ENCODE results near the gene MZB1.

- TF ChIP-seq RFX5 (IDR thresholded peaks at IDR 0.05; ENCODE audit: low read length) (no peak), MXI1 (IDR thresholded peaks at IDR 0.05; ENCODE audit: low read depth, low read length) (no peak), EP300 (IDR thresholded peaks at IDR 0.05; ENCODE audit: borderline replicate concordance in 1 of 2, low read depth in 1 of 2, low read length in 1 of 2) (no peak), PBX3 (IDR thresholded peaks at IDR 0.05) (no peak), CTCF (IDR thresholded peaks at IDR 0.05) (no peak), MEF2A (IDR thresholded peaks at IDR 0.05; ENCODE audit: borderline replicate concordance, low read depth) (no peak)
- TF ChIP-seq, protein P1, sequence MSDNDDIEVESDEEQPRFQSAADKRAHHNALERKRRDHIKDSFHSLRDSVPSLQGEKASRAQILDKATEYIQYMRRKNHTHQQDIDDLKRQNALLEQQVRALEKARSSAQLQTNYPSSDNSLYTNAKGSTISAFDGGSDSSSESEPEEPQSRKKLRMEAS (IDR thresholded peaks at IDR 0.05; ENCODE audit: low read depth) = no peak
Measured at GRCh38 chr5:139417214-139417613, 27.5 kb upstream of the MZB1 start.

Measured in SK-N-SH (cell line).